ENCODE measurements around the gene TEKT1. TPM values are rescaled to one million over a fixed set of nuclear protein-coding genes. Genes with fewer than 3 reads are reported as not detected.

TEKT1 gene
- total RNA-seq, 1 donor from 2014 or later, result not detected

- TF ChIP-seq CTCF (IDR thresholded peaks at IDR 0.05), result no peak
- Mint-ChIP-seq H3K27ac (ENCODE audit: unreplicated experiment) (no peak overlapping the region), H3K4me1 (ENCODE audit: unreplicated experiment) (no peaks in the 10 kb centered on the region), H3K9me3 (ENCODE audit: unreplicated experiment) (peaks cover 20% of the 10 kb centered on the region), H3K27me3 (ENCODE audit: unreplicated experiment) (peaks cover 30% of the 10 kb centered on the region), H3K36me3 (ENCODE audit: unreplicated experiment) (peaks cover 3% of the 10 kb centered on the region), H3K4me3 (ENCODE audit: unreplicated experiment) (no peak overlapping the region)
- DNase-seq (ENCODE audit: extremely low spot score, unreplicated experiment), result no peak
Measured at GRCh38 chr17:6772016-6772415, 59.5 kb downstream of the TEKT1 start.

GRCh38 chr17:6768447-6768846 lies 63.1 kb downstream of the TEKT1 start:
- Mint-ChIP-seq H3K4me3 (ENCODE audit: unreplicated experiment) (no peak overlapping the region), H3K27me3 (ENCODE audit: unreplicated experiment) (peaks cover 16% of the 10 kb centered on the region), H3K36me3 (ENCODE audit: unreplicated experiment) (peaks cover 3% of the 10 kb centered on the region), H3K4me1 (ENCODE audit: unreplicated experiment) (no peaks in the 10 kb centered on the region), H3K9me3 (ENCODE audit: unreplicated experiment) (peaks cover 13% of the 10 kb centered on the region), H3K27ac (ENCODE audit: unreplicated experiment) (no peak overlapping the region)
- no peak for TF ChIP-seq CTCF (IDR thresholded peaks at IDR 0.05)
- DNase-seq (ENCODE audit: extremely low spot score, unreplicated experiment), result no peak

- no peak overlapping the region for H3K4me3 Mint-ChIP-seq (ENCODE audit: unreplicated experiment)
- DNase-seq (ENCODE audit: extremely low spot score, unreplicated experiment), result no peak
- no peak for TF ChIP-seq CTCF (IDR thresholded peaks at IDR 0.05)
- H3K27me3 Mint-ChIP-seq (ENCODE audit: unreplicated experiment), result peaks cover 15% of the 10 kb centered on the region
- H3K4me1 Mint-ChIP-seq (ENCODE audit: unreplicated experiment), result no peaks in the 10 kb centered on the region
- no peak overlapping the region for H3K27ac Mint-ChIP-seq (ENCODE audit: unreplicated experiment)
- no peaks in the 10 kb centered on the region for H3K9me3 Mint-ChIP-seq (ENCODE audit: unreplicated experiment)
- no peaks in the 10 kb centered on the region for H3K36me3 Mint-ChIP-seq (ENCODE audit: unreplicated experiment)
Measured at GRCh38 chr17:6761779-6762178, 69.8 kb downstream of the TEKT1 start.

- H3K9me3 Mint-ChIP-seq (ENCODE audit: unreplicated experiment), result no peaks in the 10 kb centered on the region
- H3K4me1 Mint-ChIP-seq (ENCODE audit: unreplicated experiment), result peaks cover 7% of the 10 kb centered on the region
- H3K27me3 Mint-ChIP-seq (ENCODE audit: unreplicated experiment), result peaks cover 3% of the 10 kb centered on the region
- DNase-seq (ENCODE audit: extremely low spot score, unreplicated experiment), result no peak
- H3K4me3 Mint-ChIP-seq (ENCODE audit: unreplicated experiment), result no peak overlapping the region
- H3K27ac Mint-ChIP-seq (ENCODE audit: unreplicated experiment), result no peak overlapping the region
- H3K36me3 Mint-ChIP-seq (ENCODE audit: unreplicated experiment), result no peaks in the 10 kb centered on the region
- TF ChIP-seq CTCF (IDR thresholded peaks at IDR 0.05), result no peak
Measured at GRCh38 chr17:6757747-6758146, 73.8 kb downstream of the TEKT1 start.

- peaks cover 18% of the 10 kb centered on the region for H3K4me1 Mint-ChIP-seq (ENCODE audit: unreplicated experiment)
- no peak overlapping the region for H3K4me3 Mint-ChIP-seq (ENCODE audit: unreplicated experiment)
Measured at GRCh38 chr17:6756425-6757031, 75.0 kb downstream of the TEKT1 start.

More at GRCh38 chr17:6756425-6757031, 75.0 kb downstream of the TEKT1 start:
- TF ChIP-seq CTCF (IDR thresholded peaks at IDR 0.05), result no peak
- H3K36me3 Mint-ChIP-seq (ENCODE audit: unreplicated experiment), result no peaks in the 10 kb centered on the region
- no peak for DNase-seq (ENCODE audit: extremely low spot score, unreplicated experiment)
- H3K27me3 Mint-ChIP-seq (ENCODE audit: unreplicated experiment), result peaks cover 3% of the 10 kb centered on the region
- no peaks in the 10 kb centered on the region for H3K9me3 Mint-ChIP-seq (ENCODE audit: unreplicated experiment)
- no peak overlapping the region for H3K27ac Mint-ChIP-seq (ENCODE audit: unreplicated experiment)

All from osteocyte (in vitro differentiated cells).